GM21381 (cell line): ENCODE results near the gene PMP22.
A peak's percentile ranks its signal among the peaks of the same experiment; 100 is the strongest.
"Not testable (repeated sequence)": the region's sequence is repeated elsewhere in the genome, so short reads cannot be mapped to it uniquely, and the experiment has no call there.

Experiments used
- ATAC-seq: cut with Tn5 transposase; IDR thresholded peaks from one replicate; pipeline ENCODE4 v1.9.1; 2021; ENCODE audit warnings: mild to moderate bottlenecking, moderate library complexity; ENCODE audit not compliant: unreplicated experiment

Gene PMP22

GRCh38 chr17:15257258-15257788 is 7.8 kb downstream of the PMP22 start:
- peak; percentile 71 for ATAC-seq

DNA sequence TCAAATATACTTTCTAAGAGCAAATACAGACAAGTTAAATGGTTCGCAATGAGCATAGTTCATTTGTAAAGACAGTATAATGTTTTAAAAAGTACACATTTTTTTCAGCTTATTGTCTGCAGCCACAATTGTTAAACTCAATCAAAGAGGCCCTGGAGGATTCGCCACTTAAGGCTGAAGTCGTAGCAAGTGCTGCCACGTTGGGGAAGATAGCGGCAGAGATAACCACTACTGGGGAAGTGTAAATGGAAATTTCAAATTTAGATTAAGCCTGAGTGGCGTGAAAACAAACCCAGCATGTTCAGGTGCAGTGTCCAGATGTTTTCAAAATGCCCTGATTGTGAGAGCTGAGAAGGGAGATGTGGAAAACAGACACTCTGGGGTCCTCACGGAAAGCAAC is 8.4 kb downstream of the PMP22 start:
- no peak for ATAC-seq

DNA sequence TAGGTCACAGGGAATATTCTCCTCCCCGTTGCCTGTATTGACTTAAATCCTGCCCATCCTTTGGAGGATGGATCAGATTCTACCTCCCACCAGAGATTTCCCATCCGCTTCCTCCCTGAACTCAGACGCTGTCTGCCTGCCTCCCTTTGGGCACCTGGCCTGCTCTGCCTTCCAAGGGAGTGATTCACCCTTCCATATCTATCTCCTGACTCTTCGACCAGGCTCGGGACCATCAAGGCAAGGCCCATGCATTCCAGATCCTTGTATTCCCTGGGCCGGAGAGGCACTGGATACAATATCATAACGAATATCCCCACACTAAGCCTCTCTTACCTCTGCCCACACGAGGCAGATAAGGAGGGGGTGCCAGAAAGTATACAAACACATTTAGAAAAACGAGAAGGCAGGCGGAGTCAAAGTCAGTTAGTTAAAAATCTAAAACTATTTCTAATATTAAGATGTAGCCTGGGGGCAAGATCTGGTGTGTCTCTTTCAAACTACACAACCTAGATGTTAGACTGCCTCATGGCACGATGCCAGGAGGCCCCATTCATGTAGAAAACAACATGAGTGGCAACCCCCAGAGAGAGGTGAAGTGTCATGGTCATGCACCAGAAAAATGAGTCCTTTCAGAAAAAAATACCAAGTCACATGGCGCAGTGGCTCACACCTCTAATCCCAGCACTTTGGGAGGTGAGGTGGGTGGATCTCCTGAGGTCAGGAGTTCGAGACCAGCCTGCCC is 9.2 kb downstream of the PMP22 start:
- no peak for ATAC-seq

GRCh38 chr17:15250135-15250860 is 14.8 kb downstream of the PMP22 start:
- ATAC-seq: no peak

DNA sequence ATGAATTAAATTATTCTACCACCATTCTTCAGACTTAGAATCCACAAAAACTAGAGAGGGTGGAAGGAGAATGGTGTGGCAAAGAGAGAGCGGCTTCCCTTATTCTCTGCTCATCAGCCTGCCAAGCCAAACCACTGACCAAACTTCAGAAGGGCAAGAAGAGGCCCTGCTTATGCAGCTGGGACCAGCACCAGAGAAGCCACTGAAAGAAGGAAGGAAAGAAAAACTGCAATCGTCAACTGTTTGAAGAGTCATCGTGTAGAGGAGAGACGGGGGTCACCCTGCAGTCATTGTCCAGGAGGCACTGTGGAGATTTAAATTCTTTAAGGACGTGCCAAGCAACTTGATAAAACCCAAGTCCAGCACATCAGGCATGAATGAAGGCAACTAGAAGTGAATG is 15.6 kb downstream of the PMP22 start:
- ATAC-seq: no peak

DNA sequence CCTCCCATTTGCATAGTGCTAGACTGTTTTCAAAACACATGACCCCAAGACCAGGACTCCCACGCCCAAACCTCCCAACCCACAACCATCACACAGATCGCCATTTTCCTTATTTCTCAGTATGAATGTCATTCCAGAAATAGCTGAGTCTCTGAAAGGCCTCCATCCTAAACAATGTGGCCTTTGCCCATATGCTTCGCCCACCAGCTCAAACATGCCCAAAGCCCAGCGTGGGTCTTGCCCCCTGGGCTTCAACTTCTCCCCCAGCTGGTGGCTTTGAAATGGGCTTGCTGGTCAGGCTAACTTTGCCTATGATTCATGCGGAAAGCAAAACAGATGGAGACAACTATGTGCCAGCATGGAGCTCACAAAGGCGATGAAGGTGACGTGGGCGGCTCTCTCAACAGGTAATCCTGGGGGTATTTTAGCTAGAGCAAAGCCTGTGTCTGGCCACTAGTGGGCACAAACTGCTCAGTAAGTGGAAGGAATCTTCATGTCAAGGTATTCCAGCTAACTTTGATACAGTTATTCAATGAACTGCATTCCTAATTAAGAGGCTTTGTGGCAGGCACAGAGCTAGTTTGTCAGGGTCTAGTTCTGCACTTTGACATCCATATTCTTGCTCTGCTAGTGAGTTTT is 17.1 kb downstream of the PMP22 start:
- no peak for ATAC-seq

DNA sequence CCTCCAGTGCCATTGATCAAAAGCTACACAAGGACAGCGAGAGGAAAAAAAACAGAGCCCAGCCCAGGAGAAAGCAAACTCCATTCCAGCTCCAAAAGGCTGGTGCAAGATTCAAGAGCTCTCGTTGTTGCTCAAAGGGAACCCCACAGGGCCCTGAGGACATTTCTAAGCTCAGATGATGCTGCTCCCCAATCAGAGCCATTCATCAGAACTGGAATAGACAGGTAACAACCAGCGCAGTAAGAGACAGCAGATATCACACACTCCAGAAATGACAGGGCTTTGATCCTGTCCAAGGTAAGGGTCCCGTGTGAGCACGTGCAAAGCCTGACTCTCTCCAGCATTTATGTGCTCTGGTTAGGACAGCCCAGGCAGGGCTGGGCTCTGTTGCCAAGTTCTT is 20.1 kb downstream of the PMP22 start:
- ATAC-seq: no peak

DNA sequence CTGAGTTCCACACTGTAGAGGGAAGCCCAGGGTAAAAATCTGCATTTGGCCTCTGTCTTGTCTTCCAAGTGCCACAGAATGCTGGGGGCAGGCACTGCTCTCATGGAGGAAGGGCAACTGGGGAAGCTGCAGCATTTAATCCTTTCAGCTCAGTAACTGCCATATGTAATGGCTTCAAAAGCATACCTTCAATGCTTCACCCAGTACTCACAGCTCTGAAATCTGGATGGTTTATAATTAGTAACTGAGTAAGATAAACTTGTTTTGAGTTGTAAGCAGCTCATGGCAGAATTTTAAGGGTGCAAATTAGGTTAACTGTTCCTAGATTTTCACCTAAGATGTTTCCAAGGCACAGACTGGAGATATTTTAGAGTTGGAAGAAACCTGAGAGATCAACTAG is 24.5 kb downstream of the PMP22 start:
- ATAC-seq: no peak

GRCh38 chr17:15239491-15239890 is 25.6 kb downstream of the PMP22 start:
- ATAC-seq: no peak

DNA sequence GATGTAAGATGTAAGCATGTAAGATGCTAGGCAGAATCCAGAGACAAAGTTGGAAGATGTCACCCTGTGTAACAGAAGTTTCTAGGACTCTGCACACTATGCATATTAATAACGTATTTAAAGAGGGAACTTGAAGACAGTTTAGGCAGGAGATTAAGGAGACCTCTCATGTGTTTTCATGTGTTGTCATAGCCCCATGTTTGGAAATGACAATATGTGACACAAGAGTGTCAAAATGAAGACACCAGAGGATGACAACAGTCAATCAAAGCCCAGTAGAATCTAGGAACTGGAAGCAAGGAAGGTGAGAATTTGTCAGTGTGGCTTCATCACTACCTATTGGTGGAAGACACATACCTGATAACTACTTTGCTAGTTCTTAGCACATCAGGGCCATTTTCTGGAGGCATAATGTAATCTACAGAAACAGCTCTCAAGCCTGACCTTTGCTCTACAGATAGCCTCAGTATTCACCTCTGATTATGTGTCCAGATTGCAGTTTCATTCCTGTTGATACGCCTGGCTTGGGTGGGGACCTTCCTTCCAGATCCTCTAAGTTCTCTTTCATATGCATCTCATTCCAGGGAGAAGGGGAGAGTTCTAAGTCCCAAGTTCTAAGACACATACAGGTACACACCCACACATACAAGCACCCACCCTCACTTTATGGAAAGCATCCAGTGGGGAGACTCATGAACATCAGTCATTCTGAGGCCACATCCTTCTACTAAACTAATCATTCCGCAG is 26.3 kb downstream of the PMP22 start:
- ATAC-seq: no peak

DNA sequence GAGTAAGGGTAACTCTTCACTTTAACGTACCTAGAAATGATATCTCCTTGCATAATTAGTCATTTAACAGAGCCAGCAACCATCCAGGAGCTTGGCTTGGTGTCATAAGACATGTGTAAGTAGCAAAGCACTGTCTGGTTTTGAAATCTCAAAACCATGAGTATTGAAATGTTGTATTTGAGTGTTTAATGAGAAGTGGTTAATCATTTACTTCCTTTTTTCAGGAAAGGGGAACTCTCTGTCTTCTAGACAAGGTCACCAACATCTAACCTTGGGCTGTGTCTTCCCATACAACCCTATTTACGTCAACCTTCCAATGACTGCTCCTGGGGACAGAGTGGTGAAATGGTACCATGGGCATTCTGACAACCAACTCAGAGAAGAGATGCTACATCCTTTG is 27.1 kb downstream of the PMP22 start:
- ATAC-seq: no peak

DNA sequence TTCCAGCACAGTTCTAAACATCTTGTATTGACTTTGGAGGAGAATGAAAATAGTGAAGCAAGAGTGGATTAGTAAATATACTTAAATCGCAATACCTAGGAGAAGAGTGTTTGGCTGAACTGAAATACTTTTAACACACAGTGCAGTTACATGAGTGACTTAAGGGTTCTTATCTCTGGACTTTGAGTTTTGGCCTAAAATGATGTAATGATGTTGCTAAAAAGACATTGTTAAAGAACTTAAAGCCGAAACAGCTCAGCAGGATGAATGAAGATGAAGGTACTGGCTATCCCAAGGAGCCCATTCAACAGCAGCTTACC is 28.1 kb downstream of the PMP22 start:
- ATAC-seq: no peak

DNA sequence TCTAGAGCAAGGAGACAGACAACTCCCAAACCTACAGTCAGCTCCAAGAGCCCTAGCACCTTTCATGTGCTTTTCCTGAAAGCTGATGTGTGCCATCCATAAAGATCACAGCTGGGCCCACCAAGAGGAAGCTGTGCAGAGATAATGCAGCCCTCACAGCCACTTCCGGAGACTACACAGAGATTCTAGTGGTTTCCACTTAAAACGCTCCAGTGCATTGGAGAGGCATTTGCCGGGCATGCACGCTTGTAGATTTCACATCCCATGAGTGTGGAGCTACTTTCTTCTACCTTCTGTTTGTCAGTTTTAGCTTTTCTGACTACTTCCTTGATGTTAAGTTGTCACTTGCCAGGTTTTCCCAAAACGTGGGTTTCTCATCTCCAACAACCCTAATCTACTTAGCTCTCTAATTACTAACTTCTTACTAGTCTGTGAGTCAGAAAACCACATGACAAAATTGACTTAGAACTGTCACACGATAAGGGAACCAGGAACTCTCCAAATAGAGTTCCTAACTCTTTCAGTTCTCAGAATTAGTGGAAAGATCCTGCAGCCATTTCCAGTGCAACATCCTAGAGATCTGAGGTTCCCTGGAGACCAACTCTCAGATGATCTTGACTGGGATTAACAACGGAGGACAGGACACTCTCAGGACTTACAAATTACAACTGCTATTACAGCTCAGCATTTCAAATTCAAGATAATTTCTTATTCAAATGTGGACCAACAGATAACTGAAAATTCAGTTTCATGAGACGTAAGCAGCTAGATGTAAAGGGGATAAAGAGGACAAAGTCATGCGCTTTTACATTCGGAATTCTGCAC is 28.6 kb downstream of the PMP22 start:
- no peak for ATAC-seq

- no peak for ATAC-seq
Observed at GRCh38 chr17:15233971-15234370, 31.2 kb downstream of the PMP22 start.

GRCh38 chr17:15233022-15233805 is 31.9 kb downstream of the PMP22 start:
- ATAC-seq: no peak

DNA sequence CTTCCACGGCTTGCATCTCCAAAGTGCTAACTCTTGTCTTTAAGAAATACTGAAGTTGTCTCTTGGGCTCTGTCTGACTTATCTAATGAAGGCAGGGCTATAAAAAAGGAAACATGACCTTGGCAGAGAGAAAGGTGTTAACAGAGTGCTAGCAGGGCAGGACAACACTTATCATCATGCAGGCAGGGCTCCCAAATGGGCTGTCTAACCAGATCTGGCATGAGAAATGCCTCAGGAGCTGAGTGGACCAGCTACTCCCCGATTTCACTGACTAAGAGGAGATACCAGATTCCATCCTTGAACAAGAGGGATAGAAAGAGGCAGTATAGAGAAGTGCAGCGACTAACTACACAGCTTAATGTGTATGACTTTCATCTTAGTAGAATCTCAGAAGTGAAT is 32.6 kb downstream of the PMP22 start:
- no peak for ATAC-seq

DNA sequence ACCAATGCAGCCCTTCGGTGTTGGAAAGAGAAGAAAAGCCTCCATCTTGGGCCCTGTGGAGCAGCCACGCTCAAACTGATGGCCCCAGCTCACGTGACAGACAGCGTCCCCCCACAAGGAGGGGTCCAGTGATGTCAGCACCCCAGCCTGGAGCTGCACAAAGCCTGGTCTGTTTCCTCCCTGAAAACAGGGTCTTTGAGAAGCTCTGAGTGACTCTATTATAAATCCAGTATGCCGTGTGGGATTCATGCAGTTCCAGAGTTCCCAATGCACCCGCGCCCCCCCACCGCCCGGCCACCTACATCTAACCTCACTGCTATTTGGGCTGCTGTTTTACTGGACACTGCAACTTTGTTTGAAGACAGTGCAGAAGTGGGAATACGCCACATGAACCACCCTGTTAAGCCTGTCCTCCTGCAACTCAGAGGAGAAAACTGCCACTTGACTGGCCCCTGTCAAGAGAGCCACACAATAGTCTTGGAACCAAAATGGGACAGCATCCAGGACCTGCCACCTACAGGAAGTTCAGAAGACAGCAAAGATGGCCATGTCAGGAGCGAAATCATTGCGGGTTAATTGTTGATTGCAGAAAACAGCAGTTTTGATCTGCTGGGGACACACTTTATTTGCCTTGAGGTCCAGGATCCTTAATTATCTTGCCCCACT is 33.1 kb downstream of the PMP22 start:
- no peak for ATAC-seq

GRCh38 chr17:15230866-15231265 is 34.3 kb downstream of the PMP22 start:
- no peak for ATAC-seq

DNA sequence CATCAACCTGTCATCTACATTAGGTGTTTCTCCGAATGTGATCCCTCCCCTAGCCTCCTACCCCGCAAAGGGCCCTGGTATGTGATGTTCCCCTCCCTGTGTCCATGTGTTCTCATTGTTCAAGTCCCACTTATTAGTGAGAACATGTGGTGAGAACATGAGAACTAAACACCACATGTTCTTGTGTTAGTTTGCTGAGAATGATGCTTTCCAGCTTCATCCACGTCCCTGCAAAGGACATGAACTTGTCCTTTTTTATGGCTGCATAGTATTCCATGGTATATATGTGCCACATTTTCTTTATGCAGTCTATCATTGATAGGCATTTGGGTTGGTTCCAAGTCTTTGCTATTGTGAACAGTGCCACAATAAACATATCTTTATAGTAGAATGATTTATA is 43.3 kb downstream of the PMP22 start:
- not testable (repeated sequence) for ATAC-seq
